HepG2 (cell line): Measurements from ENCODE around the gene ANO9. TPM values are rescaled to one million over a fixed set of nuclear protein-coding genes. Genes with fewer than 3 reads are reported as not detected.

Source experiments
- ATF4 ChIP-seq, 2 experiments: fragments of 450-650 bp in 1 of 2; sonication (generic) in 1 of 2; formaldehyde crosslinking; IDR thresholded peaks; 2 replicates each; pipeline versions ENCODE4 v1.5.0 to v1.8.0; 2020 to 2022; ENCODE audit warnings: mild to moderate bottlenecking in 1 of 2, missing genetic modification reagents in 1 of 2
- HBP1 ChIP-seq: IDR thresholded peaks from 2 replicates; pipeline ENCODE4 v1.6.1; 2016; ENCODE audit warnings: low read depth, control low read depth
- HINFP ChIP-seq: sonication (generic); formaldehyde crosslinking; IDR thresholded peaks from 2 replicates; pipeline ENCODE4 v1.4.0; 2020; ENCODE audit warnings: low read depth, mild to moderate bottlenecking, missing genetic modification reagents
- MEIS2 ChIP-seq: sonication (generic); formaldehyde crosslinking; IDR thresholded peaks from 2 replicates; pipeline ENCODE4 v1.9.0; 2021; ENCODE audit warnings: mild to moderate bottlenecking, missing genetic modification reagents
- NR1H2 ChIP-seq: sonication (generic); formaldehyde crosslinking; IDR thresholded peaks from 2 replicates; pipeline ENCODE4 v1.8.1; 2022; ENCODE audit warnings: low read depth, missing genetic modification reagents, borderline replicate concordance
- PBX3 ChIP-seq: sonication (generic); formaldehyde crosslinking; IDR thresholded peaks from 2 replicates; pipeline ENCODE4 v1.8.1; 2023; ENCODE audit warnings: missing genetic modification reagents, inconsistent platforms, borderline replicate concordance
- PRDM15 ChIP-seq: sonication (generic); formaldehyde crosslinking; IDR thresholded peaks from 2 replicates; pipeline ENCODE4 v1.4.0; 2020; ENCODE audit warnings: missing genetic modification reagents
- RBAK ChIP-seq: sonication (generic); formaldehyde crosslinking; IDR thresholded peaks from 2 replicates; pipeline ENCODE4 v1.5.1; 2020; ENCODE audit warnings: mild to moderate bottlenecking, missing genetic modification reagents
- U2AF2 ChIP-seq: fragments of 200-400 bp; formaldehyde crosslinking; IDR thresholded peaks from 2 replicates; pipeline ENCODE4 v1.6.1; 2017; ENCODE audit warnings: low read depth, mild to moderate bottlenecking, low read length
- YY1 ChIP-seq: IDR thresholded peaks from 2 replicates; pipeline ENCODE4 v1.6.1; 2011; ENCODE audit warnings: low read length, low read depth, moderate library complexity, mild to moderate bottlenecking; ENCODE audit not compliant: insufficient read depth, insufficient replicate concordance
- ZFAT ChIP-seq: sonication (generic); formaldehyde crosslinking; conservative IDR thresholded peaks from 2 replicates; pipeline ENCODE4 v1.8.1; 2023; ENCODE audit warnings: missing genetic modification reagents, inconsistent platforms
- ZNF230 ChIP-seq: sonication (generic); formaldehyde crosslinking; IDR thresholded peaks from 2 replicates; pipeline ENCODE4 v1.4.0; 2020; ENCODE audit warnings: mild to moderate bottlenecking, missing genetic modification reagents
- ZNF333 ChIP-seq: sonication (generic); formaldehyde crosslinking; IDR thresholded peaks from 2 replicates; pipeline ENCODE4 v1.4.0; 2020; ENCODE audit warnings: mild to moderate bottlenecking, missing genetic modification reagents, borderline replicate concordance
- ZNF512 ChIP-seq: sonication (generic); formaldehyde crosslinking; IDR thresholded peaks from 2 replicates; pipeline ENCODE4 v1.4.0; 2020; ENCODE audit warnings: mild to moderate bottlenecking, missing genetic modification reagents
- ZNF569 ChIP-seq: sonication (generic); formaldehyde crosslinking; IDR thresholded peaks from 2 replicates; pipeline ENCODE4 v1.5.0; 2020; ENCODE audit warnings: mild to moderate bottlenecking, missing genetic modification reagents, moderate library complexity, borderline replicate concordance
- ZNF598 ChIP-seq: sonication (generic); formaldehyde crosslinking; IDR thresholded peaks from 2 replicates; pipeline ENCODE4 v1.5.1; 2020; ENCODE audit warnings: mild to moderate bottlenecking, missing genetic modification reagents, borderline replicate concordance
- ZNF652 ChIP-seq: IDR thresholded peaks from 2 replicates; pipeline ENCODE4 v1.6.1; 2016; ENCODE audit warnings: low read depth, borderline replicate concordance
- ZNF83 ChIP-seq: sonication (generic); formaldehyde crosslinking; IDR thresholded peaks from 2 replicates; pipeline ENCODE4 v1.4.0; 2020; ENCODE audit warnings: missing genetic modification reagents, mild to moderate bottlenecking, borderline replicate concordance
- polyA plus RNA-seq, 8 experiments: library from polyadenylated mRNA; depleted of rRNA in 3 of 8; stranded (reverse) in 7 of 8; unstranded in 1 of 8; fragments of >200 nt; fragmentation: Illumina TruSeq in 4 of 8; extraction: Trizol in 4 of 8; gene quantifications; 2 replicates each; pipeline versions ENCODE4 v1.2.1 to v1.2.3, GENCODE V29; 2011 to 2016; ENCODE audit warnings: low read depth in 4 of 8, missing spikeins in 1 of 8, mixed read lengths in 1 of 8; ENCODE audit not compliant: insufficient read depth in 1 of 8
- total RNA-seq, 5 experiments: library from RNA; depleted of rRNA; stranded (reverse); fragments of >200 nt; fragmentation: Illumina TruSeq; extraction: Trizol; gene quantifications; 2 replicates each; pipeline ENCODE4 v1.2.3, GENCODE V29; 2016; ENCODE audit warnings: low read depth in 1 of 5

The ANO9 gene
- total and polyA plus RNA-seq, 2 of the 13 experiments (the other 11 are each of a cell fraction or from before 2014, with no cell fraction given) = 8.9 to 14.3 TPM

GRCh38 chr11:396948-397548 lies 44.8 kb downstream of the ANO9 start (continued):
- TF ChIP-seq ZNF512 (CRISPR knock-in tag) = no peak
- no peak for TF ChIP-seq ZFAT (CRISPR knock-in tag)
- no peak for TF ChIP-seq ZNF230 (CRISPR knock-in tag)
- TF ChIP-seq ATF4 (CRISPR knock-in tag; IDR thresholded peaks at IDR 0.05) = no peak
- no peak for TF ChIP-seq ZNF652
- no peak for TF ChIP-seq RBAK
- no peak; the same call in 1 of the 2 replicates for TF ChIP-seq ZNF83 (CRISPR knock-in tag)
- no peak for TF ChIP-seq ZNF333 (CRISPR knock-in tag)
- peak; percentile 57 for TF ChIP-seq YY1
- TF ChIP-seq U2AF2 = no peak
- TF ChIP-seq ZNF569 (CRISPR knock-in tag) = no peak
- peak; percentile 80; the same call in 1 of the 2 replicates for TF ChIP-seq ZNF598 (CRISPR knock-in tag)
- no peak for TF ChIP-seq HBP1 (CRISPR knock-in tag)
- no peak for TF ChIP-seq PBX3 (CRISPR knock-in tag)
- TF ChIP-seq HINFP (CRISPR knock-in tag) = no peak
- TF ChIP-seq MEIS2 = no peak; the same call in 1 of the 2 replicates
- no peak for TF ChIP-seq NR1H2 (CRISPR knock-in tag)
- TF ChIP-seq PRDM15 (CRISPR knock-in tag) = no peak
